Caco-2 (cell line): ENCODE results near the gene ANKRD36. TPM values are rescaled to one million over a fixed set of nuclear protein-coding genes. Genes with fewer than 3 reads are reported as not detected.
"Not testable (repeated sequence)": the region's sequence is repeated elsewhere in the genome, so short reads cannot be mapped to it uniquely, and the experiment has no call there.

Experiments used
- BruUV-seq: library from RNA; stranded (reverse); fragments of 400-500 nt; replicated peaks from 2 replicates; lab custom pipeline; 2021; lab: Mats Ljungman, UMichigan
- CTCF ChIA-PET: fragments of 300-600 bp; sonication (Branson Sonifier 250); formaldehyde crosslinking; loops from one replicate; lab custom pipeline; 2022; ENCODE audit warnings: antibody characterized with exemption; lab: Charles Lee
- POLR2A ChIA-PET: fragments of 300-600 bp; sonication (Branson Sonifier 250); formaldehyde crosslinking; loops from one replicate; lab custom pipeline; 2022; ENCODE audit warnings: antibody characterized with exemption; lab: Charles Lee
- DNase-seq, 2 experiments: peaks; one replicate each; pipeline versions ENCODE4 v3.0.0 to v3.0.0-alpha.2; 2020 to 2022
- H3K27me3 ChIP-seq: replicated peaks from 2 replicates; pipeline ENCODE4 v1.6.0; 2011; ENCODE audit warnings: low read length; ENCODE audit not compliant: control insufficient read depth, insufficient read depth
- H3K36me3 ChIP-seq: 2 replicates; pipeline ENCODE4 v1.5.1; 2011; ENCODE audit warnings: low read length; ENCODE audit not compliant: control insufficient read depth, insufficient read depth
- H3K4me1 ChIP-seq: fragments of 250-450 bp; sonication (Bioruptor Pico); 2 replicates; pipeline ENCODE4 v1.5.1; 2020; ENCODE audit warnings: mild to moderate bottlenecking
- H3K4me3 ChIP-seq: 2 replicates; pipeline ENCODE4 v1.5.1; 2011; ENCODE audit warnings: low read depth, mild to moderate bottlenecking, control low read depth, low read length
- H3K9me3 ChIP-seq: fragments of 250-450 bp; sonication (Bioruptor Pico); 2 replicates; pipeline ENCODE4 v1.5.1; 2020; ENCODE audit warnings: mild to moderate bottlenecking, moderate library complexity
- H3K27ac Mint-ChIP-seq: one replicate; pipeline ENCODE4 v1.8.0; 2022; ENCODE audit warnings: mixed read lengths; ENCODE audit not compliant: unreplicated experiment
- H3K27me3 Mint-ChIP-seq: one replicate; pipeline ENCODE4 v1.8.0; 2022; ENCODE audit warnings: mixed read lengths; ENCODE audit not compliant: insufficient read depth, unreplicated experiment
- H3K36me3 Mint-ChIP-seq: one replicate; pipeline ENCODE4 v1.8.0; 2022; ENCODE audit warnings: mild to moderate bottlenecking, mixed read lengths; ENCODE audit not compliant: insufficient read depth, unreplicated experiment
- H3K4me1 Mint-ChIP-seq: one replicate; pipeline ENCODE4 v1.8.0; 2022; ENCODE audit warnings: low read depth, mixed read lengths; ENCODE audit not compliant: unreplicated experiment
- H3K4me3 Mint-ChIP-seq: one replicate; pipeline ENCODE4 v1.8.0; 2022; ENCODE audit warnings: mild to moderate bottlenecking, moderate library complexity, mixed read lengths; ENCODE audit not compliant: unreplicated experiment
- H3K9me3 Mint-ChIP-seq: one replicate; pipeline ENCODE4 v1.8.0; 2022; ENCODE audit warnings: mixed read lengths; ENCODE audit not compliant: unreplicated experiment
- intact Hi-C: fragments of 100-400 bp; cut with micrococcal nuclease; formaldehyde crosslinking; loops from one replicate; pipeline ENCODE4 v1.10.0; 2022; ENCODE audit not compliant: unreplicated experiment
- total RNA-seq: library from RNA; stranded (reverse); gene quantifications from 2 replicates; pipeline ENCODE4 v1.2.3, GENCODE V29; 2022
- TF ChIP-seq, protein P1 (sequence below), 2 experiments: fragments of 200-600 bp in 1 of 2; IDR thresholded peaks; 1 replicate in 1 of 2; 2 replicates in 1 of 2; pipeline versions ENCODE4 v1.5.1 to v1.8.0; 2011 to 2022; ENCODE audit warnings: antibody characterized with exemption in 1 of 2, control low read depth in 1 of 2, inconsistent platforms in 1 of 2, low read depth in 1 of 2, low read length in 1 of 2, mild to moderate bottlenecking in 1 of 2, moderate library complexity in 1 of 2; ENCODE audit not compliant: insufficient read depth in 1 of 2, severe bottlenecking in 1 of 2, unreplicated experiment in 1 of 2

ANKRD36 gene
- total RNA-seq, 1 experiment from 2014 or later: 26.9 TPM

DNA sequence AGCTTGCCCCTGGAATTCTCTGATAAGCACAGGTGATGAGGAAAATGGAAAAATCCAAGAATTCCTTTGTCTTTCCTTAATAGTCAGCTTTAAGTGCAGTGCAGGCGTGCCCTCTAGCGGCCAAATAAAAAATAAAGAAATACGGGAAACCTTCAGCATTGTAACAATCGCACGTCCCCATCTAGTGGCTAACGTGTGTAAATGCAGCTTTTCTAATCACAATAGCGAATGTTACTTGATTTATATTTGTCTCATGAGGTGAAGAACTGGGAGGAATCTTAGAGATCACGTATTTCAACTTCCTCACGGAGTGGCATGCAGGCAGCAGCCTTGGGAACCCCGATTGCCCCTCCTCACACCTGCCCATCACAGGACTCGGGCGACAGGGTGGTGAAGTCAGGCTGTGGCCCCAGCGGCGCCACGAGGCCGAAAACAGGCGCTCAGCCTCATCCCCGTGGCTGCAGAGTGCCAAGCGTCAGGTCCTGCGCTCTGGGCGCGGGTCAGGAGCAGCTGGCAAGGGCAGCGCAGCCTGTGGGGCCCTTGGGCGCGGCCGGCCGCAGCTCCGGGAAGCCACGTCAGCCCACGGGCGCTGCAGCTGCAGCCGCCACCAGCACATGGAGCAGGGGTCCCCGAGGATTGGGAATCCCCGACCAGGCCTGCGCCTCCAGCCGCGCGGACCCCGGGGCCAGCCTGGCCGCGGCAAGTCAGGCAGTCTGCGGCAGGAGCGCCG lies 468 bp upstream of the ANKRD36 start:
- H3K9me3 ChIP-seq, H3K36me3 Mint-ChIP-seq, H3K9me3 Mint-ChIP-seq, H3K27me3 ChIP-seq, H3K4me1 Mint-ChIP-seq, BruUV-seq, POLR2A ChIA-PET, H3K36me3 ChIP-seq, H3K4me1 ChIP-seq: not testable (repeated sequence)
- CTCF ChIA-PET: interaction anchor here (0.6 to 1.3 kb wide), 8 partner anchors 100 to 702 kb away, joined by 3 to 8 read pairs (median 3); partner anchors contain the start of gene ANKRD39
- H3K4me3 Mint-ChIP-seq: peak overlapping the region; percentile 91
- TF ChIP-seq, protein P1, sequence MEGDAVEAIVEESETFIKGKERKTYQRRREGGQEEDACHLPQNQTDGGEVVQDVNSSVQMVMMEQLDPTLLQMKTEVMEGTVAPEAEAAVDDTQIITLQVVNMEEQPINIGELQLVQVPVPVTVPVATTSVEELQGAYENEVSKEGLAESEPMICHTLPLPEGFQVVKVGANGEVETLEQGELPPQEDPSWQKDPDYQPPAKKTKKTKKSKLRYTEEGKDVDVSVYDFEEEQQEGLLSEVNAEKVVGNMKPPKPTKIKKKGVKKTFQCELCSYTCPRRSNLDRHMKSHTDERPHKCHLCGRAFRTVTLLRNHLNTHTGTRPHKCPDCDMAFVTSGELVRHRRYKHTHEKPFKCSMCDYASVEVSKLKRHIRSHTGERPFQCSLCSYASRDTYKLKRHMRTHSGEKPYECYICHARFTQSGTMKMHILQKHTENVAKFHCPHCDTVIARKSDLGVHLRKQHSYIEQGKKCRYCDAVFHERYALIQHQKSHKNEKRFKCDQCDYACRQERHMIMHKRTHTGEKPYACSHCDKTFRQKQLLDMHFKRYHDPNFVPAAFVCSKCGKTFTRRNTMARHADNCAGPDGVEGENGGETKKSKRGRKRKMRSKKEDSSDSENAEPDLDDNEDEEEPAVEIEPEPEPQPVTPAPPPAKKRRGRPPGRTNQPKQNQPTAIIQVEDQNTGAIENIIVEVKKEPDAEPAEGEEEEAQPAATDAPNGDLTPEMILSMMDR (IDR thresholded peaks at IDR 0.05; ENCODE audit: insufficient read depth in 1 of 2, low read depth in 1 of 2, low read length in 1 of 2, severe bottlenecking in 1 of 2, unreplicated experiment in 1 of 2): peak; percentile 71 to 91
- H3K27ac Mint-ChIP-seq: peak overlapping the region; percentile 85
- DNase-seq: peak; percentile 81 to 82
- peaks cover 10% of the 10 kb centered on the region for H3K27me3 Mint-ChIP-seq
- peak overlapping the region; percentile 79 for H3K4me3 ChIP-seq
- intact Hi-C loops: loop anchor here (2.0 kb wide), 1 partner anchor 244 kb away; no protein-coding TSS in a partner anchor

DNA sequence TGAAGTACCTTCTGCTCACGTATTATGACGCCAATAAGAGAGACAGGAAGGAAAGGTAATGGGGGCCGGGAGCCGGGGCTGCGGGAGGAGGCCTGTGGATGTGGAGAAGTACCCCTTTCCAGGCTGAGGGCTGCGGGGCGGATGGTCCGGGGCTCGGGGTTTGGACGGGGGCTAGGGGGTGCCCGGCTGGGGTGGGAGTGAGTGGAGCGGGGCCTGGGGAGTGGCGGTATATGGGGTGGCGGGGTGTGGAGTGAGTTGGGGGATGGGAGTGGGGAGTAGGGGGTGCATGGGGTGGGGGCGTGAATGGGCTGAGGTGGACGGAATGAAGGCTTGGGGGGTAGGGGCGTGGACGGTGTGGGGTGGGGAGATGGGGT lies 916 bp downstream of the ANKRD36 start:
- H3K4me1 Mint-ChIP-seq, H3K4me1 ChIP-seq, BruUV-seq, POLR2A ChIA-PET, H3K27me3 ChIP-seq, DNase-seq, H3K9me3 Mint-ChIP-seq, H3K36me3 ChIP-seq, H3K27me3 Mint-ChIP-seq, H3K36me3 Mint-ChIP-seq, H3K9me3 ChIP-seq: not testable (repeated sequence)
- peak overlapping the region; percentile 79 for H3K4me3 ChIP-seq
- CTCF ChIA-PET: interaction anchor here (1.3 kb wide), 1 partner anchor 256 kb away, joined by 4 read pairs; the partner anchor contains the start of gene ANKRD39
- Mint-ChIP-seq H3K4me3 (peak overlapping the region; percentile 91), H3K27ac (peak overlapping the region; percentile 85)
- intact Hi-C loops: loop anchor here (2.0 kb wide), 1 partner anchor 245 kb away; no protein-coding TSS in a partner anchor

DNA sequence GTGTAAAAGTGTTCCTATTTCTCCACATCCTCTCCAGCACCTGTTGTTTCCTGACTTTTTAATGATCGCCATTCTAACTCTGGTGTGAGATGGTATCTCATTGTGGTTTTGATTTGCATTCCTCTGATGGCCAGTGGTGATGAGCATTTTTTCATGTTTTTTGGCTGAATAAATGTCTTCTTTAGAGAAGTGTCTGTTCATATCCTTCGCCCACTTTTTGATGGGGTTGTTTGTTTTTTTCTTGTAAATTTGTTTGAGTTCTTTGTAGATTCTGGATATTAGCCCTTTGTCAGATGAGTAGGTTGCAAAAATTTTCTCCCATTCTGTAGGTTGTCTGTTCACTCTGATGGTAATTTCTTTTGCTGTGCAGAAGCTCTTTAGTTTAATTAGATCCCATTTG lies 16.1 kb downstream of the ANKRD36 start:
- CTCF ChIA-PET, H3K4me1 ChIP-seq, H3K36me3 ChIP-seq, H3K9me3 Mint-ChIP-seq, H3K4me3 Mint-ChIP-seq, H3K9me3 ChIP-seq, H3K4me1 Mint-ChIP-seq, H3K36me3 Mint-ChIP-seq, DNase-seq, BruUV-seq, H3K27ac Mint-ChIP-seq, H3K27me3 Mint-ChIP-seq, intact Hi-C loops, H3K4me3 ChIP-seq, H3K27me3 ChIP-seq, POLR2A ChIA-PET: not testable (repeated sequence)

GRCh38 chr2:97144016-97144415 lies 31.1 kb downstream of the ANKRD36 start:
- H3K27ac Mint-ChIP-seq, H3K4me1 Mint-ChIP-seq, CTCF ChIA-PET, intact Hi-C loops, H3K9me3 ChIP-seq, DNase-seq, H3K4me3 Mint-ChIP-seq, BruUV-seq, H3K27me3 ChIP-seq, H3K4me1 ChIP-seq, H3K4me3 ChIP-seq, POLR2A ChIA-PET, H3K27me3 Mint-ChIP-seq, H3K36me3 ChIP-seq, H3K9me3 Mint-ChIP-seq: not testable (repeated sequence)
- peaks cover 14% of the 10 kb centered on the region for H3K36me3 Mint-ChIP-seq

DNA sequence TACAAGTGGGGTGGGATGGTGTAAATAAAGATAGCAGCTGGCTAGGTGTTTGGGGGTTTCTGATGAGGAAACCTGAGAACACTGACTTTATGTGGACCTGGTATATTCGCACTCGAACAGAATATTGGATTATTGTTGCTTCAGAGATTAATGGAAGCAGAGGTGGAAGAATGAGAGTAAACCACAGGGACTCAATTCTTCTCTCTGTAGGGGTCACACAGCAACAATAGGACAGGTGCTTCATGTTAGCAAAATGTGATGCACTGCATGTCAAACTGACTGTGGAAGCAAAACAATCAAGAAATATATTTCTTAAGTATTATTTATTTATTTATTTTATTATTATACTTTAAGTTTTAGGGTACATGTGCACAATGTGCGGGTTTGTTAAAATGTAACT lies 53.6 kb downstream of the ANKRD36 start:
- H3K36me3 Mint-ChIP-seq: peaks cover 17% of the 10 kb centered on the region
- H3K4me3 ChIP-seq, H3K4me1 ChIP-seq, H3K4me3 Mint-ChIP-seq, CTCF ChIA-PET, DNase-seq, intact Hi-C loops, H3K27ac Mint-ChIP-seq, H3K27me3 ChIP-seq, H3K27me3 Mint-ChIP-seq, H3K4me1 Mint-ChIP-seq, BruUV-seq, H3K9me3 ChIP-seq, H3K36me3 ChIP-seq, POLR2A ChIA-PET: not testable (repeated sequence)
- peaks cover 12% of the 10 kb centered on the region for H3K9me3 Mint-ChIP-seq

DNA sequence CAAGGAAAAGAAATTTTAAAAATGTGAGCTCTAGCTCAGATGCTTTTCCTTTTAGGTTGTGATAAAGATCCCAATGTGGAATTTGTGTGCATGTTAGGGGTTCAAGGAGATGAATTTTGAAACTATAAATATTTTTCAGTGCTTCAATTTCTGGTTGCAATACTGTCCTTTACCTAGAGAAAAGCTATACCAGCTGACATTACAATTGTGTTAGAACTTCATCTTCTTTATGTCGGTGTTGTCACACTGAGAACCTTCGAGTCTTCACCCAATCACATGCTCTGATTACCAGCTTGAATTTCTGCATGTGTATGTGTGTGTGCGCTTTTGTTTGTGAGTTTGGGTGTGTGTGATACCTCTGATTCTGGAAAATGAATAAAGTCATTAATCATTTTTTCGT lies 55.0 kb downstream of the ANKRD36 start:
- H3K27ac Mint-ChIP-seq, H3K36me3 ChIP-seq, DNase-seq, H3K4me3 ChIP-seq, H3K27me3 Mint-ChIP-seq, CTCF ChIA-PET, H3K4me1 ChIP-seq, H3K4me1 Mint-ChIP-seq, POLR2A ChIA-PET, H3K27me3 ChIP-seq, H3K9me3 ChIP-seq, BruUV-seq, H3K4me3 Mint-ChIP-seq, intact Hi-C loops: not testable (repeated sequence)
- peaks cover 17% of the 10 kb centered on the region for H3K36me3 Mint-ChIP-seq
- H3K9me3 Mint-ChIP-seq: peaks cover 12% of the 10 kb centered on the region
